HepG2 (cell line): ENCODE results near the gene CENATAC. TPM values are rescaled to one million over a fixed set of nuclear protein-coding genes. Genes with fewer than 3 reads are reported as not detected.

Experiments used
- BHLHE40 ChIP-seq: IDR thresholded peaks from 2 replicates; pipeline ENCODE4 v1.6.1; 2011; ENCODE audit warnings: low read length, improper control_type of control experiment
- BRCA1 ChIP-seq: sonication (generic); formaldehyde crosslinking; IDR thresholded peaks from 2 replicates; pipeline ENCODE4 v1.4.0; 2020; ENCODE audit warnings: missing genetic modification reagents
- CC2D1A ChIP-seq: sonication (generic); formaldehyde crosslinking; IDR thresholded peaks from 2 replicates; pipeline ENCODE4 v1.8.1; 2023; ENCODE audit warnings: mild to moderate bottlenecking, missing genetic modification reagents
- EEA1 ChIP-seq: sonication (generic); formaldehyde crosslinking; IDR thresholded peaks from 2 replicates; pipeline ENCODE4 v1.5.1; 2020; ENCODE audit warnings: mild to moderate bottlenecking, missing genetic modification reagents, borderline replicate concordance
- KAT8 ChIP-seq: IDR thresholded peaks from 2 replicates; pipeline ENCODE4 v1.6.1; 2016; ENCODE audit warnings: missing genetic modification reagents, missing compliant biosample characterization
- MTA3 ChIP-seq: sonication (generic); formaldehyde crosslinking; IDR thresholded peaks from 2 replicates; pipeline ENCODE4 v1.4.0; 2020; ENCODE audit warnings: missing genetic modification reagents
- RBAK ChIP-seq: sonication (generic); formaldehyde crosslinking; IDR thresholded peaks from 2 replicates; pipeline ENCODE4 v1.5.1; 2020; ENCODE audit warnings: mild to moderate bottlenecking, missing genetic modification reagents
- REPIN1 ChIP-seq: sonication (generic); formaldehyde crosslinking; IDR thresholded peaks from 2 replicates; pipeline ENCODE4 v1.8.0; 2022; ENCODE audit warnings: missing genetic modification reagents, low read depth, mild to moderate bottlenecking, borderline replicate concordance
- TGIF2 ChIP-seq: IDR thresholded peaks from 2 replicates; pipeline ENCODE4 v1.6.1; 2016; ENCODE audit warnings: control low read depth, missing compliant biosample characterization
- ZBTB20 ChIP-seq: sonication (generic); formaldehyde crosslinking; IDR thresholded peaks from 2 replicates; pipeline ENCODE4 v1.8.1; 2023; ENCODE audit warnings: missing genetic modification reagents, low read depth, mild to moderate bottlenecking, borderline replicate concordance
- ZKSCAN8 ChIP-seq: IDR thresholded peaks from 2 replicates; pipeline ENCODE4 v1.6.1; 2016; ENCODE audit warnings: borderline replicate concordance, missing genetic modification reagents, missing compliant biosample characterization
- ZNF432 ChIP-seq: sonication (generic); formaldehyde crosslinking; IDR thresholded peaks from 2 replicates; pipeline ENCODE4 v1.5.0; 2020; ENCODE audit warnings: missing genetic modification reagents, mild to moderate bottlenecking, borderline replicate concordance
- ZSCAN30 ChIP-seq: sonication (generic); formaldehyde crosslinking; IDR thresholded peaks from 2 replicates; pipeline ENCODE4 v1.5.0; 2020; ENCODE audit warnings: mild to moderate bottlenecking, missing genetic modification reagents
- polyA plus RNA-seq, 8 experiments: library from polyadenylated mRNA; depleted of rRNA in 3 of 8; stranded (reverse) in 7 of 8; unstranded in 1 of 8; fragments of >200 nt; fragmentation: Illumina TruSeq in 4 of 8; extraction: Trizol in 4 of 8; gene quantifications; 2 replicates each; pipeline versions ENCODE4 v1.2.1 to v1.2.3, GENCODE V29; 2011 to 2016; ENCODE audit warnings: low read depth in 4 of 8, missing spikeins in 1 of 8, mixed read lengths in 1 of 8; ENCODE audit not compliant: insufficient read depth in 1 of 8
- total RNA-seq, 5 experiments: library from RNA; depleted of rRNA; stranded (reverse); fragments of >200 nt; fragmentation: Illumina TruSeq; extraction: Trizol; gene quantifications; 2 replicates each; pipeline ENCODE4 v1.2.3, GENCODE V29; 2016; ENCODE audit warnings: low read depth in 1 of 5
- TF ChIP-seq, protein P1 (sequence below): sonication (generic); formaldehyde crosslinking; IDR thresholded peaks from 2 replicates; pipeline ENCODE4 v1.8.1; 2023; ENCODE audit warnings: mild to moderate bottlenecking, missing genetic modification reagents, borderline replicate concordance
- TF ChIP-seq, protein P2 (sequence below): sonication (generic); formaldehyde crosslinking; IDR thresholded peaks from 2 replicates; pipeline ENCODE4 v1.8.1; 2023; ENCODE audit warnings: mild to moderate bottlenecking, moderate library complexity, missing genetic modification reagents
- TF ChIP-seq, protein P3 (sequence below): sonication (generic); formaldehyde crosslinking; IDR thresholded peaks from 2 replicates; pipeline ENCODE4 v1.4.0; 2020; ENCODE audit warnings: mild to moderate bottlenecking, low read depth, missing genetic modification reagents
- TF ChIP-seq, protein P4 (sequence below): sonication (generic); formaldehyde crosslinking; IDR thresholded peaks from 2 replicates; pipeline ENCODE4 v1.5.0; 2020; ENCODE audit warnings: missing genetic modification reagents
- TF ChIP-seq, protein P5 (sequence below): IDR thresholded peaks from 2 replicates; pipeline ENCODE4 v1.6.1; 2018; ENCODE audit warnings: missing genetic modification reagents, mild to moderate bottlenecking, missing compliant biosample characterization
- TF ChIP-seq, protein P6 (sequence below): sonication (generic); formaldehyde crosslinking; conservative IDR thresholded peaks from 2 replicates; pipeline ENCODE4 v1.8.0; 2022; ENCODE audit warnings: missing genetic modification reagents
- TF ChIP-seq, protein P7 (sequence below): sonication (generic); formaldehyde crosslinking; IDR thresholded peaks from 2 replicates; pipeline ENCODE4 v1.4.0; 2020; ENCODE audit warnings: missing genetic modification reagents

The CENATAC gene
- total and polyA plus RNA-seq, 2 of the 13 experiments (the other 11 are each of a cell fraction or from before 2014, with no cell fraction given): 21.7 to 25.0 TPM

DNA sequence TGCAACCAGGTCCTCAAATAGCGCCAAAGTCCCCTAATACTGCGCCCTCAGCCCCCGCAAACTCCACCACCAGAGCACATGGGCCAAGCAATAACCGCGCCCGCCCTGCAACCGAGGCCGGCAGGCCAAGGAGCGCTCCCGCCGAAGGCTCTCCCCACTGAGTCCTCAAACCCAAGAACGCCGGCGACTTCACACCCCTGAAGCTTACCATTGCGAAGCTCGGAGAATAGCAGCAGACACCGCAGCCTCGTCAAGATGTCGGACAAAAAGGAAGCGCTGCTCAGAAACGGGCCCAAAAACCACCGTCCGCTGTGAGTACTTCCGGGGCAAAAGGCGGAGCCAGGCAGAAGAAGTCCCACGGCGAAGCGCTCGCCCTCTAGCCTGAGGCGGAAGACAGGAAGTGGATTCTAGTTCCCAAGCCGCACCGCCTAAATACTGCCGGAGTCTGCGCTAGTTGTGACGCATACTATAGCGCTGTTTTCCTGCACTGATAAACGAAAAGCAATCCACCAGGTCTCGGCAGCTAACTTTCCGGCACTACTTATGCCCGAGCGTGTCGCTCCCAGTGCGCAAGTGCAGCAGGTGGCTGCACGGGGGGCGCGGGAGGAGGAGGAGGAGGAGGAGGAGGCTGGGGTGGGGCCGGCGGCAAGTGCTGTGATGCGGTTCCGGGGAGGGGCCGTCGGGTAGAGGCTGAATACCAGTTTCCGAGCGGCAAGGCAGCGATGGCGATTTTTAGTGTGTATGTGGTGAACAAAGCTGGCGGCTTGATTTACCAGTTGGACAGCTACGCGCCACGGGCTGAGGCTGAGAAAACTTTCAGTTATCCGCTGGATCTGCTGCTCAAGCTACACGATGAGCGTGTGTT lies 20.4 kb downstream of the CENATAC start, which contains the start of the genes RPS25 and TRAPPC4 (continued):
- TF ChIP-seq, protein P1, sequence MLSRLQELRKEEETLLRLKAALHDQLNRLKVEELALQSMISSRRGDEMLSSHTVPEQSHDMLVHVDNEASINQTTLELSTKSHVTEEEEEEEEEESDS: peak; percentile 67; the same call in 1 of the 2 replicates
- TF ChIP-seq, protein P2, sequence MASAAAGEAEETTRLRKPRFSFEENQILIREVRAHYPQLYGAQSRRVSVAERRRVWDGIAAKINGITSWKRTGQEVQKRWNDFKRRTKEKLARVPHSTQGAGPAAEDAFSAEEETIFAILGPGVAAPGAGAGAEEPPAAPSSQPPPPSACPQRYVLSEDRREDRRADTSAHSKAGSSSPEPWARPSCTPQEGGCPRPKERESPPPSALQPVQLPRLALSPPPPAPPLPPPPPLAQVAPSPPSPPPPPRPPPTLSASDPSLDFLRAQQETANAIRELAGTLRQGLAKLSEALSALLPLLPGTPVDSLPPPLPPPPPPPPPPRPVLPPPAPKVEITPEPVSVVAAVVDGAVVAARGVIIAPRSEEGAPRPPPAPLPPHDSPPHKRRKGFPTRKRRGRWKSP (CRISPR knock-in tag): peak; percentile 92; the same call in 1 of the 2 replicates
- TF ChIP-seq REPIN1 (CRISPR knock-in tag) (peak; percentile 20; the same call in 1 of the 2 replicates), ZKSCAN8 (CRISPR knock-in tag) (no peak), CC2D1A (no peak), MTA3 (CRISPR knock-in tag) (no peak), EEA1 (CRISPR knock-in tag) (no peak), RBAK (CRISPR knock-in tag) (no peak), KAT8 (CRISPR knock-in tag) (peak; percentile 97), TGIF2 (CRISPR knock-in tag) (no peak), BHLHE40 (no peak), ZSCAN30 (CRISPR knock-in tag) (no peak), BRCA1 (CRISPR knock-in tag) (no peak), ZBTB20 (CRISPR knock-in tag) (0 out of 2 replicates have a peak, but pooled peaks have one; percentile 27), ZNF432 (CRISPR knock-in tag) (no peak)
- TF ChIP-seq, protein P3, sequence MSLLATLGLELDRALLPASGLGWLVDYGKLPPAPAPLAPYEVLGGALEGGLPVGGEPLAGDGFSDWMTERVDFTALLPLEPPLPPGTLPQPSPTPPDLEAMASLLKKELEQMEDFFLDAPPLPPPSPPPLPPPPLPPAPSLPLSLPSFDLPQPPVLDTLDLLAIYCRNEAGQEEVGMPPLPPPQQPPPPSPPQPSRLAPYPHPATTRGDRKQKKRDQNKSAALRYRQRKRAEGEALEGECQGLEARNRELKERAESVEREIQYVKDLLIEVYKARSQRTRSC: peak; percentile 81; the same call in 1 of the 2 replicates
- TF ChIP-seq, protein P4, sequence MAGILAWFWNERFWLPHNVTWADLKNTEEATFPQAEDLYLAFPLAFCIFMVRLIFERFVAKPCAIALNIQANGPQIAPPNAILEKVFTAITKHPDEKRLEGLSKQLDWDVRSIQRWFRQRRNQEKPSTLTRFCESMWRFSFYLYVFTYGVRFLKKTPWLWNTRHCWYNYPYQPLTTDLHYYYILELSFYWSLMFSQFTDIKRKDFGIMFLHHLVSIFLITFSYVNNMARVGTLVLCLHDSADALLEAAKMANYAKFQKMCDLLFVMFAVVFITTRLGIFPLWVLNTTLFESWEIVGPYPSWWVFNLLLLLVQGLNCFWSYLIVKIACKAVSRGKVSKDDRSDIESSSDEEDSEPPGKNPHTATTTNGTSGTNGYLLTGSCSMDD (CRISPR knock-in tag): no peak
- TF ChIP-seq, protein P5, sequence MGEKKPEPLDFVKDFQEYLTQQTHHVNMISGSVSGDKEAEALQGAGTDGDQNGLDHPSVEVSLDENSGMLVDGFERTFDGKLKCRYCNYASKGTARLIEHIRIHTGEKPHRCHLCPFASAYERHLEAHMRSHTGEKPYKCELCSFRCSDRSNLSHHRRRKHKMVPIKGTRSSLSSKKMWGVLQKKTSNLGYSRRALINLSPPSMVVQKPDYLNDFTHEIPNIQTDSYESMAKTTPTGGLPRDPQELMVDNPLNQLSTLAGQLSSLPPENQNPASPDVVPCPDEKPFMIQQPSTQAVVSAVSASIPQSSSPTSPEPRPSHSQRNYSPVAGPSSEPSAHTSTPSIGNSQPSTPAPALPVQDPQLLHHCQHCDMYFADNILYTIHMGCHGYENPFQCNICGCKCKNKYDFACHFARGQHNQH (CRISPR knock-in tag): peak; percentile 51; the same call in 1 of the 2 replicates
- TF ChIP-seq, protein P6, sequence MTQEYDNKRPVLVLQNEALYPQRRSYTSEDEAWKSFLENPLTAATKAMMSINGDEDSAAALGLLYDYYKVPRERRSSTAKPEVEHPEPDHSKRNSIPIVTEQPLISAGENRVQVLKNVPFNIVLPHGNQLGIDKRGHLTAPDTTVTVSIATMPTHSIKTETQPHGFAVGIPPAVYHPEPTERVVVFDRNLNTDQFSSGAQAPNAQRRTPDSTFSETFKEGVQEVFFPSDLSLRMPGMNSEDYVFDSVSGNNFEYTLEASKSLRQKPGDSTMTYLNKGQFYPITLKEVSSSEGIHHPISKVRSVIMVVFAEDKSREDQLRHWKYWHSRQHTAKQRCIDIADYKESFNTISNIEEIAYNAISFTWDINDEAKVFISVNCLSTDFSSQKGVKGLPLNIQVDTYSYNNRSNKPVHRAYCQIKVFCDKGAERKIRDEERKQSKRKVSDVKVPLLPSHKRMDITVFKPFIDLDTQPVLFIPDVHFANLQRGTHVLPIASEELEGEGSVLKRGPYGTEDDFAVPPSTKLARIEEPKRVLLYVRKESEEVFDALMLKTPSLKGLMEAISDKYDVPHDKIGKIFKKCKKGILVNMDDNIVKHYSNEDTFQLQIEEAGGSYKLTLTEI (CRISPR knock-in tag): no peak
- TF ChIP-seq, protein P7, sequence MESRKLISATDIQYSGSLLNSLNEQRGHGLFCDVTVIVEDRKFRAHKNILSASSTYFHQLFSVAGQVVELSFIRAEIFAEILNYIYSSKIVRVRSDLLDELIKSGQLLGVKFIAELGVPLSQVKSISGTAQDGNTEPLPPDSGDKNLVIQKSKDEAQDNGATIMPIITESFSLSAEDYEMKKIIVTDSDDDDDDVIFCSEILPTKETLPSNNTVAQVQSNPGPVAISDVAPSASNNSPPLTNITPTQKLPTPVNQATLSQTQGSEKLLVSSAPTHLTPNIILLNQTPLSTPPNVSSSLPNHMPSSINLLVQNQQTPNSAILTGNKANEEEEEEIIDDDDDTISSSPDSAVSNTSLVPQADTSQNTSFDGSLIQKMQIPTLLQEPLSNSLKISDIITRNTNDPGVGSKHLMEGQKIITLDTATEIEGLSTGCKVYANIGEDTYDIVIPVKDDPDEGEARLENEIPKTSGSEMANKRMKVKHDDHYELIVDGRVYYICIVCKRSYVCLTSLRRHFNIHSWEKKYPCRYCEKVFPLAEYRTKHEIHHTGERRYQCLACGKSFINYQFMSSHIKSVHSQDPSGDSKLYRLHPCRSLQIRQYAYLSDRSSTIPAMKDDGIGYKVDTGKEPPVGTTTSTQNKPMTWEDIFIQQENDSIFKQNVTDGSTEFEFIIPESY (CRISPR knock-in tag): peak; percentile 15; the same call in 1 of the 2 replicates
